ENCODE measurements around the gene FADS3.

DNA sequence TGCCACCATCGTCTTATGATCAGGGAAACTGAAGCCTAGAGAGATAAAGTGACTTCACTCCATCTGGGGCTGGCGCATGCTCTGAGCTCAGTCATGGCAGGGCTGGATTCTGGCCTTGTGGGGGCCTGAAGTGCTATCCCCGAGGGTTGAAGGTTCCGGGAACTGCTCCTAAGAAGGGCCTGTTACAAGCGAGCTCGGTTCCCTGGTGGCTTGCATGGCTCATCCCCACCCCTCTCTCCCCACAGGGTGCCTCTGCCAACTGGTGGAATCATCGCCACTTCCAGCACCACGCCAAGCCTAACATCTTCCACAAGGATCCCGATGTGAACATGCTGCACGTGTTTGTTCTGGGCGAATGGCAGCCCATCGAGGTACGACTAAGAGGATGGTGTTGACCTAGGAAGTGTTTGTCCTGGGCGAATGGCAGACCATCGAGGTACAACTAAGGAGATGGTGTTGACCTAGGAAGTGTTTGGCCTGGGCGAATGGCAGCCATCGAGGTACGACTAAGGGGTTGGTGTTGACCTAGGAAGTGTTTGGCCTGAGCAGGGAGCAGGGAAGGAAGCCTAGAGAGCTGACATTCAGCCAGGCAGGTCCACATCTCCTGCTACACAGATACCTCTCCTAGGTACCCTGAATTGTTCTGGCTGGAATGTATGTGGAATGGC lies 43.3 kb downstream of the FADS3 start:
- TF ChIP-seq YY1 (IDR thresholded peaks at IDR 0.05; ENCODE audit: insufficient read depth, insufficient read length) (no peak), ZNF274 (IDR thresholded peaks at IDR 0.05; ENCODE audit: low read depth, low read length) (no peak)

All from NT2/D1 (cell line).